Pancreas (tissue), 10 donors: ENCODE measurements around the gene HEXB. TPM values are rescaled to one million over a fixed set of nuclear protein-coding genes. Genes with fewer than 3 reads are reported as not detected.
"Not testable (repeated sequence)": the region's sequence is repeated elsewhere in the genome, so short reads cannot be mapped to it uniquely, and the experiment has no call there.

Experiments used
- ATAC-seq, 4 donors: fragments of 200-7000 bp; cut with Tn5 transposase; one replicate each; pipeline versions ENCODE4 v1.8.0 to v1.9.1; 2020; ENCODE audit warnings: mild to moderate bottlenecking in 4 of 4, moderate library complexity in 4 of 4
- DNase-seq, 6 donors: peaks; one replicate each; pipeline ENCODE4 v3.0.0-alpha.2; 2020
- FAIRE-seq: peaks from 2 replicates; lab custom pipeline; 2012; peaks lifted over from hg19 to GRCh38; lab: Jason Lieb, UNC
- H3K27ac ChIP-seq, 4 donors: fragments of 200-600 bp; sonication (generic); 1 replicate in 3 of 4; 2 replicates in 1 of 4; pipeline versions ENCODE4 v1.5.0 to v1.8.0; 2020
- H3K27me3 ChIP-seq, 4 donors: fragments of 200-600 bp; one replicate each; pipeline ENCODE4 v1.8.0; 2021
- H3K36me3 ChIP-seq, 3 donors: fragments of 200-600 bp; sonication (generic) in 1 of 3; one replicate each; pipeline versions ENCODE4 v1.5.0 to v1.8.0; 2020 to 2021
- H3K4me1 ChIP-seq, 3 donors: fragments of 200-600 bp; one replicate each; pipeline ENCODE4 v1.8.0; 2021
- H3K4me3 ChIP-seq, 4 donors: fragments of 200-600 bp; sonication (generic) in 2 of 4; one replicate each; pipeline versions ENCODE4 v1.5.0 to v1.8.0; 2020 to 2021
- H3K9me3 ChIP-seq, 4 donors: fragments of 200-600 bp; one replicate each; pipeline ENCODE4 v1.8.0; 2021
- CTCF ChIP-seq, 4 donors: fragments of 200-600 bp; sonication (generic) in 3 of 4; IDR thresholded peaks; one replicate each; pipeline versions ENCODE4 v1.5.0 to v1.8.0; 2021; ENCODE audit warnings: antibody characterized with exemption in 4 of 4
- WGBS, 2 donors: extraction: QIAGEN DNeasy Blood & Tissue Kit; methylation state at CpG; one replicate each; pipeline ENCODE4 v1.1.7; 2013; 5-methylcytosine and 5-hydroxymethylcytosine counted together
- intact Hi-C, 3 donors: fragments of 100-400 bp; cut with DNase I; formaldehyde crosslinking; loops; one replicate each; pipeline versions ENCODE4 v1.11.1 to v1.14.2; 2022
- polyA plus RNA-seq, 2 donors: library from polyadenylated mRNA; stranded (reverse); fragments of 200-250 nt; gene quantifications; one replicate each; pipeline ENCODE4 v1.2.3, GENCODE V29; 2013
- total RNA-seq, 6 donors: library from RNA; stranded (reverse); fragmentation: NEBNext Ultra II Directional in 4 of 6; extraction: Animal tissue kit (Norgen Biotek cat#: 25700) in 4 of 6; gene quantifications; one replicate each; pipeline versions ENCODE4 v1.2.1 to v1.2.4, GENCODE V29; 2021 to 2023
- donor health status: healthy with polysubstance abuse.
- donor health status: DM: no; HTN: no; CAD: no; lungs with moderate emphysema.
- donor health status: DM: no; HTN: no; CAD: no.
- donor health status: control.
- donor health status: control.
- donor health status: Bipolar disorder and iron deficiency.
- donor health status: DM: yes; HTN: yes; CAD: no.
- donor health status: DM: no; HTN: no; CAD: no.
- donor health status: DM: no; HTN: no; CAD: no.
- donor health status: DM: yes; HTN: yes; CAD: no.

The HEXB gene
- total and polyA plus RNA-seq, 8 donors: 59.2 to 140 (median 78.4) TPM

- ATAC-seq: no peak
- intact Hi-C loops: loop anchor here in 1 of 3 donors (10.0 kb wide), 1 partner anchor 245 kb away; no protein-coding TSS in a partner anchor
- TF ChIP-seq CTCF (IDR thresholded peaks at IDR 0.05): no peak
- 76 to 79% methylated on average over 2 of the region's 2 CpGs for WGBS, 2 donors
- H3K27me3 ChIP-seq: no peaks in the 10 kb centered on the region
- no peak for FAIRE-seq
- no peak overlapping the region for H3K27ac ChIP-seq
- H3K4me3 ChIP-seq: no peak overlapping the region
- H3K36me3 ChIP-seq: no peaks in the 10 kb centered on the region
- no peaks in the 10 kb centered on the region for H3K9me3 ChIP-seq
- DNase-seq: no peak
- H3K4me1 ChIP-seq: no peaks in the 10 kb centered on the region
Measured at GRCh38 chr5:74669821-74670220, 15.2 kb upstream of the HEXB start.

DNA sequence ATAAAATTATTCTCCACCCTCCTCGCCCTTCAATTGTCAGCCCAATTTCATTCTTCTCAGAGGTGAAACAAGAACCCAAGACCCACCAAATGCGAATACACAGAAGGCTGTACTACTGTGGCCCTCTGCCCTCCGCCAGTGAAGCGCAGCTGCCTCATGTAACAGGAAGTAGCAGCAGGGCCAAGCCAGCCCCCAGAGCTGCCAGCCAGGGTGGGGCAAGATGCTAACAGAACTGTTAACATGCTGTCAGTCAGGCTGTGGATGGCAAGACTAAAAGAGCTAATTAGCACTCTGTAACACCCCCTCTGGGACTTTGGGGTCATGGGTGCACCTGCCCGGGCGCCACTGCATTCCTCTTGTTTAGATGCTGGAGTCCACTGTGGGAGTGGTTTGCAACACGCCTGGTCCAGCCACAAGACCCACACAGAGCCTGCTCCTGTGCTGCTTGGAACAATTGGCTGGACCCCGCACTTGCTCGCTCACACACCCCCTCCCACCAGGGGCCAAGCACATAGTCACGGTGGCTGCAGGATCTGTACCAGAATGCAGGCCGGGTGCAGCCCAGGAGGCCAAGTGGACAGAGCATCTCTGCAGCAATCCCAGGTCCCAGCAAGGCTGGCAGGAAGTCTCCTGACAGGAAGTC lies 14.5 kb upstream of the HEXB start:
- intact Hi-C loops: loop anchor here in 1 of 3 donors (10.0 kb wide), 1 partner anchor 244 kb away; no protein-coding TSS in a partner anchor
- Histone ChIP-seq H3K9me3 (no peaks in the 10 kb centered on the region), H3K36me3 (no peaks in the 10 kb centered on the region), H3K27me3 (no peaks in the 10 kb centered on the region), H3K4me1 (no peaks in the 10 kb centered on the region), H3K27ac (no peak overlapping the region), H3K4me3 (no peak overlapping the region)
- DNase-seq (no peak), FAIRE-seq (no peak), ATAC-seq (peak in 1 of 4 donors; percentile 11)
- no peak for TF ChIP-seq CTCF (IDR thresholded peaks at IDR 0.05)
- WGBS, 2 donors: 70 to 87% methylated on average over 11 of the region's 11 CpGs

DNA sequence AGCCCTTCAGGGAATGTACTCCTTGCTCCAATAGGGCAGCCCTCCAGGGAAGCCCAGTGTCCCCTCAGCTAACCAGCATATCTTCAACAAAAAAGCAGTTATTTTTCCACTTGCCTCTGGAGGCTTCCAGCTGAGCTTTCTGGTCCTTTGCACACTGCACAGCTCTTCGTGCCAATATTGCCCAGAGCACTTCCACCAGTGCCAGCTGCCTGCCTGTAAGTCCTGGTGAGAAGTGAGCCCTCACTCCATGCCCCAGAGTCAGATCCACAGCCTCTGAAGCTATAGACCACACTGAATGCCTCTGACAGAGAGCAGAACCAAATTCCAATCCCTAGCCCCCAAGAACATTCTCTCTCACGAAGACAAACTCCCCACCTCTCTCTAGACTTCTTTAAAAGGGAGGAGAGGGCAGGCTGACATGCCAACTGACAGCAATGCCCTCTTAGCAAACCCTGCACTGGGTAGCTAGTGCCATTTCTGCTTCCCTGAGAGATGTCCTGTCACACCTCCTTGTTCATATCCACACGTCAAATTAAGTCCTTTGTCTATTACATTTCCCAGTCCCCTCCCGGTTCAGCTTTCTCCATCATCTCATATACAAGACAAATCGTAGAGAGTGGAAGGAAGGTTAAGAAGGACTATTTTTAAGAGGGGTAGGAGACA lies 12.7 kb upstream of the HEXB start:
- ATAC-seq (no peak), FAIRE-seq (no peak), DNase-seq (no peak)
- Histone ChIP-seq H3K27ac (no peak overlapping the region), H3K4me3 (no peak overlapping the region), H3K27me3 (no peaks in the 10 kb centered on the region), H3K4me1 (no peaks in the 10 kb centered on the region), H3K9me3 (no peaks in the 10 kb centered on the region), H3K36me3 (no peaks in the 10 kb centered on the region)
- no peak for TF ChIP-seq CTCF (IDR thresholded peaks at IDR 0.05)
- 63 to 66% methylated on average over 5 of the region's 5 CpGs for WGBS, 2 donors
- intact Hi-C loops: loop anchor here in 1 of 3 donors (10.0 kb wide), 1 partner anchor 242 kb away; no protein-coding TSS in a partner anchor

- no peak for DNase-seq
- peak overlapping the region in 1 of 4 donors; percentile 9 for H3K27ac ChIP-seq
Measured at GRCh38 chr5:74673011-74673790, 11.8 kb upstream of the HEXB start.

DNA sequence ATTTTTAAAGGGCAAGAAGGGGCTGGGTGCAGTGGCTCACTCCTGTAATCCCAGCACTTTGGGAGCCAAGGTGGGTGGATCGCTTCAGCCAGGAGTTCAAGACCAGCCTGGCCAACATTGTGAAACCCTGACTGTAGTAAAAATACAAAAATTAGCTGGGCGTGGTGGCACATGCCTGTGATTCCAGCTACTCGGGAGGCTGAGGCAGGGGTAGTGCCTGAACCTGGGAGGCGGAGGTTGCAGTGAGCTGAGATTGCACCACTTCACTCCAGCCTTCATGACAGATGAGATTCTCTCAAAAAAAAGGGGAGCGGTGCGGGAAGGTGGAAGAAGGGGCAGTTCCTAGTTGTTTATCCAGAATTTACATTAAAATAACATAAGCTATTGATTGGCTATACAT lies 8.6 kb upstream of the HEXB start:
- H3K4me1 ChIP-seq: not testable (repeated sequence)
- WGBS, 2 donors: 88 to 92% methylated on average over 6 of the region's 6 CpGs

More at GRCh38 chr5:74673011-74673790, 11.8 kb upstream of the HEXB start:
- no peak for TF ChIP-seq CTCF (IDR thresholded peaks at IDR 0.05)
- FAIRE-seq: no peak
- 40 to 43% methylated on average over 6 of the region's 6 CpGs for WGBS, 2 donors
- H3K4me1 ChIP-seq: no peaks in the 10 kb centered on the region
- H3K4me3 ChIP-seq: peak overlapping the region in 1 of 4 donors; percentile 2
- no peaks in the 10 kb centered on the region for H3K9me3 ChIP-seq
- H3K27me3 ChIP-seq: no peaks in the 10 kb centered on the region
- peak in 3 of 4 donors; percentile 72 to 87 (median 84) for ATAC-seq
- H3K36me3 ChIP-seq: no peaks in the 10 kb centered on the region
- intact Hi-C loops: loop anchor here in 1 of 3 donors (10.0 kb wide), 1 partner anchor 242 kb away; no protein-coding TSS in a partner anchor

DNA sequence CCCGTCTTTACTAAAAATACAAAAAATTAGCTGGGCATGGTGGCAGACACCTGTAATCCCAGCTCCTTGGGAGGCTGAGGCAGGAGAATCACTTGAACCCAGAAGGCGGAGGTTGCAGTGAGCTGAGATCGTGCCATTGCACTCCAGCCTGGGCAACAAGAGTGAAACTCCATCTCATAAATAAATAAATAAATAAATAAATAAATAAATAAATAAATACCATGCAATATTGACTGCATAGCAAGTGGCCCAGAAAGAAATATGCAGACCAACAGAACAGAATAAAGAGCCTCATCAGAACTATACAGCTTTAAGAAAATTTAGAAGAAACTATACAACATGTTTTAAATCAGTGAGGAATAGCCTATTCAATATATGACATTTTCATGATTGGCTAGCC lies 6.9 kb upstream of the HEXB start:
- not testable (repeated sequence) for H3K4me1 ChIP-seq, FAIRE-seq, H3K27me3 ChIP-seq, H3K27ac ChIP-seq, H3K36me3 ChIP-seq, H3K4me3 ChIP-seq, DNase-seq, H3K9me3 ChIP-seq, ATAC-seq
- 92 to 97% methylated on average over 3 of the region's 3 CpGs for WGBS, 2 donors
- intact Hi-C loops: loop anchor here in 1 of 3 donors (10.0 kb wide), 1 partner anchor 237 kb away; no protein-coding TSS in a partner anchor

More for the DNA sequence above, 8.6 kb upstream of the HEXB start:
- not testable (repeated sequence) for H3K36me3 ChIP-seq, FAIRE-seq, H3K27me3 ChIP-seq, H3K27ac ChIP-seq, H3K9me3 ChIP-seq, DNase-seq, H3K4me3 ChIP-seq, ATAC-seq
- intact Hi-C loops: loop anchor here in 1 of 3 donors (10.0 kb wide), 1 partner anchor 238 kb away; no protein-coding TSS in a partner anchor

GRCh38 chr5:74679300-74679699 lies 5.7 kb upstream of the HEXB start:
- not testable (repeated sequence) for DNase-seq, FAIRE-seq, H3K27me3 ChIP-seq, H3K27ac ChIP-seq, H3K9me3 ChIP-seq, H3K36me3 ChIP-seq, ATAC-seq, H3K4me3 ChIP-seq, H3K4me1 ChIP-seq
- 86 to 97% methylated on average over 3 of the region's 3 CpGs for WGBS, 2 donors
- intact Hi-C loops: loop anchor here in 1 of 3 donors (10.0 kb wide), 1 partner anchor 236 kb away; no protein-coding TSS in a partner anchor
